ENCODE measurements around the gene TYMS. TPM values are rescaled to one million over a fixed set of nuclear protein-coding genes. Genes with fewer than 3 reads are reported as not detected.

The TYMS gene
- total RNA-seq, 1 donor from 2014 or later: 354 TPM

- intact Hi-C loops (cut with micrococcal nuclease): loop anchor here (10.0 kb wide), 1 partner anchor 85 kb away; no protein-coding TSS in a partner anchor
These were observed 52.3 kb downstream of the TYMS start for GRCh38 chr18:709771-710170.

DNA sequence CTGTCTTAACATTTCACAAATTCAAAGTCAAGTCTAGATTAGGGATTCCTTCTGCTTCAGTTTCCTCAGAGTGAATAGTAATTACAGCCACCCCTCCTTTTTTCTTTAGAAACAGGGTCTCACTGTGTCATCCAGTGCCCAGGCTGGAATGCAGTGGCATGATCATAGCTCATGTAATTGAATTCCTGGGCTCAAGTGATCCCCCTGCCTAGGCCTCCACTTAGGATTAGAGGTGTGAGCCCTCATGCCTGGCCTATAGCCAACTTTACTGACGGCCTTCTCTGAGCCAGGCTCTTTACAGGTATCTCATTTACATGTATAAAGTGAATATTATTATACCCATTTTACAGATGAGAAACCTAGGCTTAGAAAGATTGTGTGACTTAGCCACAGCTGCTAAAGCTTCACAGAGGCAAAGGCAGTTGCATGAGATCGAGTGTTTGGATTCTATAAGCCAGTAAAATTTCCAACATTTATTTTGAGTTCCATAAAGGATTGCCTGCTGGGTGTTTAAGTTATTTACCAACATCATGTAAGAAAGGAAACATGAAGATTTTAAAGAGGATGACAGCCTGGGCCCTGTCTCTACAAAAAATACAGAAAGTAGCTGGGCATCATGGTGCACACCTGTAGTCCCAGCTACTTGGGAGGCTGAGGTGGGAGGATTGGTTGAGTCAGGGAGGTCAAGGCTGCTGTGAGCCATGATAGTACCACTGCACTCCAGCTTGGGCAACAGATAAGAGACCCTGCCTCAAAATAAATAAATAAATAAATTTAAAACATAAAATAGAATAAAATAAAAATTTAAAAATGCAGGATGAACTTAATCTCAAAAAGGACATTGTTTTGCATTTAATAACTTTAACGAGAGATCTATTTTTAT, 53.2 kb downstream of the TYMS start:
- intact Hi-C loops (cut with micrococcal nuclease): loop anchor here (1.0 to 10.0 kb wide), 4 partner anchors 28 to 442 kb away; partner anchors contain the start of gene THOC1

GRCh38 chr18:711310-711656, 53.8 kb downstream of the TYMS start:
- intact Hi-C loops (cut with micrococcal nuclease): loop anchor here (1.0 to 10.0 kb wide), 4 partner anchors 29 to 443 kb away; partner anchors contain the start of gene THOC1

DNA sequence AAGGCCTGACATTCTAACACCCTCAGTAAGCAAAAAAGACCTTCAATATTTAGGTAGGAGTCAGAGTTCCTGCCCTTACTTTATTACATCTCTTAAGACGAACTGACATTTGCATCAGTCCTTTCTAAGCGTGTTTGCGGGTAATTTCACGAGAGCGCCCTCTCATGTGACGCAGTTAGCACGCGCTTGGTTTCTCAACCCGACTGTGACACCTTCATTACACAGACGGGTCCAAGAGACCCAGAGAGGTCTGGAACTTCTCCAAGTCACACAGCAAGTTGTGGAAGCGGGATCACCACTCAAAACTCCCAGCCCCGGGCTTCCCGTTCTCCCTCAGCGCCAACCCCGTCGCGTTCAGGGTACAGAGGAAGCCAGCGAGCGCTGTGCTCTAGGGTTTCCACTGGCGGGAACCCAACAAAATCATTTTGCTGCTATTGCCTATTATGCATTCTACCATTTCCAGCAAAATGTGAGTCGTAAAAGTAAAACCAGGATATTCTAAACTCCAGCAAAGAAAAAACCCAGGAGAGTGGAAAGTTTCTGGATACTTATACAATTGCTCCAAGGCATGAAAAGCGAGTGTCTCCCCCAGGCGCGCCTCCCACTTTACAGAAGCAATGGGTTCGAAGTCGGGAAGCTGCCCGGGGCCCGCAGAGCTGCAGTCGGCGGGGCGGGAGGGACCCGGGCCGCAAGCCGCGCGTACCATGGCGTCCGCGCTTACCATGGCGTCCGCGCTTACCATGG, 54.4 kb downstream of the TYMS start:
- intact Hi-C loops (cut with micrococcal nuclease): loop anchor here (1.0 to 10.0 kb wide), 8 partner anchors 30 to 554 kb away; partner anchors contain the start of genes CLUL1, THOC1, USP14 and YES1

- intact Hi-C loops (cut with micrococcal nuclease): loop anchor here (1.0 to 10.0 kb wide), 5 partner anchors 88 to 554 kb away; partner anchors contain the start of genes CLUL1, USP14 and YES1
These were observed 55.1 kb downstream of the TYMS start, which contains the start of gene ENOSF1 for GRCh38 chr18:712401-713134. TSS of gene ENOSF1 (minus strand) at chr18:712630. CDS start at chr18:712587, 43 bp downstream.

- intact Hi-C loops (cut with micrococcal nuclease): loop anchor here (2.0 to 10.0 kb wide), 2 partner anchors 88 to 116 kb away; partner anchors contain the start of gene CLUL1
These were observed 55.7 kb downstream of the TYMS start for GRCh38 chr18:713135-713490.

DNA sequence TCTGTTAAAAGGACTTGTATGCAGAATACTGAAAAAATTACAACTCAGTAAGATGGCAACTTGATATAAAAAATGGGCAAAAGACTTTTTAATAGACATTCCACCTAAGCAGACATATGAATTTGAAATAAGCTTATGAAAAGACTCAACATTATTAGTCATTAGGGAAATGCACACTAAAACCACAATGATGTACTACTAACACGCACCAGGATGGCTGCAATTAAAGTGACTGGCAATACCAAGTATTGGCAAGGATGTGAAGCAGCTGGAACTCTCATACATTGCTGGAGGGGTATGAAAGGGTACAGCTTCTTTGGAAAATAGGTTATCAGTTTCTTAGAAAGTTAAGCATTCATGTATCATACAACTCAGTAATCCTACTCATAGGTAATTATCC, 58.2 kb downstream of the TYMS start:
- intact Hi-C loops (cut with micrococcal nuclease): loop anchor here (10.0 kb wide), 1 partner anchor 91 kb away; no protein-coding TSS in a partner anchor

GRCh38 chr18:717003-717402, 59.5 kb downstream of the TYMS start:
- intact Hi-C loops (cut with micrococcal nuclease): loop anchor here (10.0 kb wide), 1 partner anchor 92 kb away; no protein-coding TSS in a partner anchor

Other genes starting within 250 kb of the TYMS start
- gene COLEC12, start 157.0 kb upstream of the TYMS start, total RNA-seq: not detected in 2 replicates
- not detected in 2 replicates for gene CETN1, start 77.3 kb upstream of the TYMS start, total RNA-seq
- not detected in 2 replicates for gene CLUL1, start 60.7 kb upstream of the TYMS start, total RNA-seq
- 89.6 and 92.2 TPM in 2 replicates for gene ENOSF1, start 55.0 kb downstream of the TYMS start, total RNA-seq
- 9.8 and 11.6 TPM in 2 replicates for gene YES1, start 154.6 kb downstream of the TYMS start, total RNA-seq
- gene ADCYAP1, start 247.2 kb downstream of the TYMS start, total RNA-seq: not detected in 2 replicates

All from T-helper 2 cell treated with Interferon-gamma antibody and Interleukin-4, amounts not matched to agents 100 ng/mL and 5 ng/mL, for 36 hours (primary cell).